Lower leg skin (tissue), 4 donors: ENCODE results near the gene TTC39C. TPM values are rescaled to one million over a fixed set of nuclear protein-coding genes. Genes with fewer than 3 reads are reported as not detected.

Experiments used
- DNase-seq, 2 donors: peaks; one replicate each; pipeline ENCODE4 v3.0.0-alpha.2; 2019; ENCODE audit warnings: low spot score in 2 of 2
- H3K4me3 ChIP-seq: fragments of 200-600 bp; sonication (generic); 2 replicates; pipeline ENCODE4 v1.5.1; 2017; ENCODE audit warnings: mild to moderate bottlenecking, low read depth; ENCODE audit not compliant: poor library complexity, severe bottlenecking
- CTCF ChIP-seq, 3 donors: fragments of 450-650 bp; IDR thresholded peaks; one replicate each; pipeline ENCODE4 v1.5.1; 2016; ENCODE audit warnings: antibody characterized with exemption in 3 of 3, mild to moderate bottlenecking in 3 of 3, moderate library complexity in 2 of 3
- POLR2A ChIP-seq, 2 donors: fragments of 450-650 bp; IDR thresholded peaks; one replicate each; pipeline ENCODE4 v1.6.1; 2016 to 2017; ENCODE audit warnings: antibody characterized with exemption in 2 of 2, mild to moderate bottlenecking in 1 of 2, moderate library complexity in 1 of 2
- WGBS, 2 donors: methylation state at CpG; one replicate each; pipeline ENCODE4 v1.1.5; 2018; 5-methylcytosine and 5-hydroxymethylcytosine counted together
- intact Hi-C: fragments of 100-400 bp; cut with DNase I; formaldehyde crosslinking; loops from one replicate; pipeline ENCODE4 v1.15.0; 2023; ENCODE audit warnings: low total_unique reads
- total RNA-seq, 4 donors: library from RNA; depleted of rRNA; stranded (reverse); fragments of >200 nt; gene quantifications; one replicate each; pipeline ENCODE4 v1.1.0, GENCODE V29; 2016

TTC39C gene
- total RNA-seq, 4 donors from 2014 or later = 66.6 to 96.7 (median 82.1) TPM

GRCh38 chr18:24063121-24063731, 48.7 kb downstream of the TTC39C start:
- 55 to 59% methylated on average over 4 of the region's 4 CpGs for WGBS, 2 donors
- intact Hi-C loops = no loop called here
- no peak for TF ChIP-seq CTCF (IDR thresholded peaks at IDR 0.05)
- TF ChIP-seq POLR2A (IDR thresholded peaks at IDR 0.05) = no peak
- no peak for DNase-seq
- H3K4me3 ChIP-seq = no peak overlapping the region

- H3K4me3 ChIP-seq = no peak overlapping the region
- intact Hi-C loops = no loop called here
- TF ChIP-seq CTCF (IDR thresholded peaks at IDR 0.05) (no peak), POLR2A (IDR thresholded peaks at IDR 0.05) (no peak)
- 67 to 70% methylated on average over 8 of the region's 8 CpGs for WGBS, 2 donors
- no peak for DNase-seq
Observed at GRCh38 chr18:24064391-24065100, 50.0 kb downstream of the TTC39C start.

GRCh38 chr18:24065906-24066305, 51.4 kb downstream of the TTC39C start:
- intact Hi-C loops = no loop called here
- 84 to 90% methylated on average over 2 of the region's 2 CpGs for WGBS, 2 donors
- no peak for DNase-seq
- H3K4me3 ChIP-seq = no peak overlapping the region
- TF ChIP-seq CTCF (IDR thresholded peaks at IDR 0.05) = no peak
- TF ChIP-seq POLR2A (IDR thresholded peaks at IDR 0.05) = no peak

GRCh38 chr18:24068945-24069693, 54.6 kb downstream of the TTC39C start:
- DNase-seq = no peak
- H3K4me3 ChIP-seq = no peak overlapping the region
- WGBS, 2 donors = 74 to 80% methylated on average over 7 of the region's 7 CpGs
- TF ChIP-seq CTCF (IDR thresholded peaks at IDR 0.05) (no peak), POLR2A (IDR thresholded peaks at IDR 0.05) (no peak)
- intact Hi-C loops = no loop called here

GRCh38 chr18:24071029-24071428, 56.5 kb downstream of the TTC39C start:
- no peak for DNase-seq
- intact Hi-C loops = no loop called here
- TF ChIP-seq CTCF (IDR thresholded peaks at IDR 0.05) (no peak), POLR2A (IDR thresholded peaks at IDR 0.05) (no peak)
- no peak overlapping the region for H3K4me3 ChIP-seq
- 92 to 95% methylated on average over 9 of the region's 9 CpGs for WGBS, 2 donors
